ENCODE measurements around the gene IRF8.

Gene IRF8

GRCh38 chr16:85858984-85859817 lies 39.8 kb upstream of the IRF8 start:
- Histone ChIP-seq H3K27me3 (ENCODE audit: control insufficient read depth, low read length) (no peaks in the 10 kb centered on the region), H3K4me2 (ENCODE audit: low read length) (no peak overlapping the region), H3F3A (ENCODE audit: control insufficient read depth, insufficient read depth) (no peaks in the 10 kb centered on the region), H3K27ac (ENCODE audit: low read depth, low read length) (no peak overlapping the region), H3K9me3 (ENCODE audit: control insufficient read depth, insufficient read depth, low read length) (peaks cover 3% of the 10 kb centered on the region; the same call in 1 of the 2 replicates), H4K20me1 (ENCODE audit: control insufficient read depth, insufficient read depth, low read depth, low read length) (no peaks in the 10 kb centered on the region), H3K9me2 (replicated peaks; ENCODE audit: control insufficient read depth, low read length) (no peaks in the 10 kb centered on the region), H3K79me2 (ENCODE audit: control insufficient read depth, low read length) (no peaks in the 10 kb centered on the region), H3K4me3 (ENCODE audit: low read length) (no peak overlapping the region), H3K36me3 (ENCODE audit: control insufficient read depth, low read length) (no peaks in the 10 kb centered on the region), H3K4me1 (ENCODE audit: control insufficient read depth, low read length) (peaks cover 41% of the 10 kb centered on the region)
- TF ChIP-seq EZH2phosphoT487 (IDR thresholded peaks at IDR 0.05; ENCODE audit: borderline replicate concordance, low read length) = no peak
- TF ChIP-seq CTCF (IDR thresholded peaks at IDR 0.05; ENCODE audit: low read depth, low read length, poor library complexity, severe bottlenecking) = no peak

GRCh38 chr16:85859818-85860125 lies 39.2 kb upstream of the IRF8 start:
- Histone ChIP-seq H3K4me1 (ENCODE audit: control insufficient read depth, low read length) (peaks cover 36% of the 10 kb centered on the region), H4K20me1 (ENCODE audit: control insufficient read depth, insufficient read depth, low read depth, low read length) (no peaks in the 10 kb centered on the region), H3K4me3 (ENCODE audit: low read length) (no peak overlapping the region), H3K9me2 (replicated peaks; ENCODE audit: control insufficient read depth, low read length) (no peaks in the 10 kb centered on the region), H3K27ac (ENCODE audit: low read depth, low read length) (no peak overlapping the region), H3K27me3 (ENCODE audit: control insufficient read depth, low read length) (no peaks in the 10 kb centered on the region), H3K4me2 (ENCODE audit: low read length) (0 out of 2 replicates have a peak overlapping the region, but pooled peaks have one; percentile 1), H3F3A (ENCODE audit: control insufficient read depth, insufficient read depth) (no peaks in the 10 kb centered on the region; the same call in 1 of the 2 replicates), H3K79me2 (ENCODE audit: control insufficient read depth, low read length) (no peaks in the 10 kb centered on the region), H3K9me3 (ENCODE audit: control insufficient read depth, insufficient read depth, low read length) (peaks cover 7% of the 10 kb centered on the region; the same call in 1 of the 2 replicates), H3K36me3 (ENCODE audit: control insufficient read depth, low read length) (no peaks in the 10 kb centered on the region)
- TF ChIP-seq EZH2phosphoT487 (IDR thresholded peaks at IDR 0.05; ENCODE audit: borderline replicate concordance, low read length) = no peak
- TF ChIP-seq CTCF (IDR thresholded peaks at IDR 0.05; ENCODE audit: low read depth, low read length, poor library complexity, severe bottlenecking) = no peak

GRCh38 chr16:85860413-85861094 lies 38.4 kb upstream of the IRF8 start:
- 0 out of 2 replicates have a peak overlapping the region, but pooled peaks have one; percentile 1 for H3K4me2 ChIP-seq (ENCODE audit: low read length)
- no peaks in the 10 kb centered on the region; the same call in none of the 2 replicates for H3F3A ChIP-seq (ENCODE audit: control insufficient read depth, insufficient read depth)
- H3K27me3 ChIP-seq (ENCODE audit: control insufficient read depth, low read length) = no peaks in the 10 kb centered on the region
- peaks cover 35% of the 10 kb centered on the region for H3K4me1 ChIP-seq (ENCODE audit: control insufficient read depth, low read length)
- H4K20me1 ChIP-seq (ENCODE audit: control insufficient read depth, insufficient read depth, low read depth, low read length) = no peaks in the 10 kb centered on the region
- H3K79me2 ChIP-seq (ENCODE audit: control insufficient read depth, low read length) = no peaks in the 10 kb centered on the region
- peaks cover 4% of the 10 kb centered on the region; the same call in 1 of the 2 replicates for H3K9me3 ChIP-seq (ENCODE audit: control insufficient read depth, insufficient read depth, low read length)
- no peaks in the 10 kb centered on the region for H3K36me3 ChIP-seq (ENCODE audit: control insufficient read depth, low read length)
- TF ChIP-seq EZH2phosphoT487 (IDR thresholded peaks at IDR 0.05; ENCODE audit: borderline replicate concordance, low read length) (no peak), CTCF (IDR thresholded peaks at IDR 0.05; ENCODE audit: low read depth, low read length, poor library complexity, severe bottlenecking) (no peak)
- H3K4me3 ChIP-seq (ENCODE audit: low read length) = no peak overlapping the region
- no peak overlapping the region for H3K27ac ChIP-seq (ENCODE audit: low read depth, low read length)
- no peaks in the 10 kb centered on the region for H3K9me2 ChIP-seq (replicated peaks; ENCODE audit: control insufficient read depth, low read length)

All from DOHH2 (cell line).